Type B pancreatic cell (in vitro differentiated cells): ENCODE data around the gene RASL10B. TPM values are rescaled to one million over a fixed set of nuclear protein-coding genes. Genes with fewer than 3 reads are reported as not detected.

Experiments
- DNase-seq: peaks from one replicate; pipeline ENCODE4 v3.0.0; 2021; ENCODE audit warnings: mixed read lengths; ENCODE audit not compliant: unreplicated experiment; ENCODE audit errors: extremely low spot score
- H3K27ac Mint-ChIP-seq: 2 replicates; pipeline ENCODE4 v1.8.0; 2021; ENCODE audit warnings: mild to moderate bottlenecking, mixed read lengths
- H3K27me3 Mint-ChIP-seq: 2 replicates; pipeline ENCODE4 v1.8.0; 2021; ENCODE audit warnings: mixed read lengths
- H3K36me3 Mint-ChIP-seq: 2 replicates; pipeline ENCODE4 v1.8.0; 2021; ENCODE audit warnings: mixed read lengths
- H3K4me1 Mint-ChIP-seq: one replicate; pipeline ENCODE4 v1.8.0; 2021; ENCODE audit warnings: mixed read lengths; ENCODE audit not compliant: unreplicated experiment
- H3K4me3 Mint-ChIP-seq: 2 replicates; pipeline ENCODE4 v1.8.0; 2021; ENCODE audit warnings: mild to moderate bottlenecking, mixed read lengths
- H3K9me3 Mint-ChIP-seq: 2 replicates; pipeline ENCODE4 v1.8.0; 2021; ENCODE audit warnings: mixed read lengths
- total RNA-seq: library from RNA; stranded (reverse); gene quantifications from 2 replicates; pipeline ENCODE4 v1.2.1, GENCODE V29; 2021; ENCODE audit warnings: low replicate concordance
- TF ChIP-seq, protein P1 (sequence below): fragments of 200-600 bp; sonication (generic); conservative IDR thresholded peaks from 2 replicates; pipeline ENCODE4 v1.5.0; 2021; ENCODE audit warnings: antibody characterized with exemption, mild to moderate bottlenecking

RASL10B gene
- total RNA-seq, 1 donor from 2014 or later: 29.4 TPM

DNA sequence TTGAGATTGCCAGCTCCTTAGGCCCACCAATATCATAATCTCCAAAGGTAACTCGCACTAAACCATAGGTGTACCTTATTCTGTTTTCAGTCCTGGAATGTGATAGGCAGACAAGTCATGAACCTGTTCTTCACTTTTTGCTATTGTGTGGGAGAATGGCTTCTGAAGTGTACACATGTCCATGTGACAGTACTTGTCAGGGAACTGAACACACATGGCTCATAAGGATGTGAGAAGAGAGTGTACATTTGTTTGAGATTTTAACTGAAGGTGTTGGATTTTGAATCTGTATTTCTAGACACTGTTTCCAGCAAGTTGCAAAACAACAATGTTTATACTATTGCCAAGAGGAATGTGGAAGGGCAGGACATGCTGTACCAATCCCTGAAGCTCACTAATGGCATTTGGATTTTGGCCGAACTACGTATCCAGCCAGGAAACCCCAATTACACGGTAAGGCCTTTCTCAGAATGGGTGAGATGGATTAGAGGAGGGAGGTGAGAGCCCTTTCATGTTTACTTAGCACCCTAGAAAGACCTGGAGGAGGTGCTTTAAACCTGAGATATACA is 14.5 kb upstream of the RASL10B start:
- no peaks in the 10 kb centered on the region for H3K9me3 Mint-ChIP-seq
- no peaks in the 10 kb centered on the region for H3K27me3 Mint-ChIP-seq
- H3K27ac Mint-ChIP-seq: no peak overlapping the region
- H3K4me1 Mint-ChIP-seq: peaks cover 13% of the 10 kb centered on the region
- peaks cover 23% of the 10 kb centered on the region for H3K36me3 Mint-ChIP-seq
- no peak overlapping the region for H3K4me3 Mint-ChIP-seq
- DNase-seq: no peak
- TF ChIP-seq, protein P1, sequence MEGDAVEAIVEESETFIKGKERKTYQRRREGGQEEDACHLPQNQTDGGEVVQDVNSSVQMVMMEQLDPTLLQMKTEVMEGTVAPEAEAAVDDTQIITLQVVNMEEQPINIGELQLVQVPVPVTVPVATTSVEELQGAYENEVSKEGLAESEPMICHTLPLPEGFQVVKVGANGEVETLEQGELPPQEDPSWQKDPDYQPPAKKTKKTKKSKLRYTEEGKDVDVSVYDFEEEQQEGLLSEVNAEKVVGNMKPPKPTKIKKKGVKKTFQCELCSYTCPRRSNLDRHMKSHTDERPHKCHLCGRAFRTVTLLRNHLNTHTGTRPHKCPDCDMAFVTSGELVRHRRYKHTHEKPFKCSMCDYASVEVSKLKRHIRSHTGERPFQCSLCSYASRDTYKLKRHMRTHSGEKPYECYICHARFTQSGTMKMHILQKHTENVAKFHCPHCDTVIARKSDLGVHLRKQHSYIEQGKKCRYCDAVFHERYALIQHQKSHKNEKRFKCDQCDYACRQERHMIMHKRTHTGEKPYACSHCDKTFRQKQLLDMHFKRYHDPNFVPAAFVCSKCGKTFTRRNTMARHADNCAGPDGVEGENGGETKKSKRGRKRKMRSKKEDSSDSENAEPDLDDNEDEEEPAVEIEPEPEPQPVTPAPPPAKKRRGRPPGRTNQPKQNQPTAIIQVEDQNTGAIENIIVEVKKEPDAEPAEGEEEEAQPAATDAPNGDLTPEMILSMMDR: no peak

DNA sequence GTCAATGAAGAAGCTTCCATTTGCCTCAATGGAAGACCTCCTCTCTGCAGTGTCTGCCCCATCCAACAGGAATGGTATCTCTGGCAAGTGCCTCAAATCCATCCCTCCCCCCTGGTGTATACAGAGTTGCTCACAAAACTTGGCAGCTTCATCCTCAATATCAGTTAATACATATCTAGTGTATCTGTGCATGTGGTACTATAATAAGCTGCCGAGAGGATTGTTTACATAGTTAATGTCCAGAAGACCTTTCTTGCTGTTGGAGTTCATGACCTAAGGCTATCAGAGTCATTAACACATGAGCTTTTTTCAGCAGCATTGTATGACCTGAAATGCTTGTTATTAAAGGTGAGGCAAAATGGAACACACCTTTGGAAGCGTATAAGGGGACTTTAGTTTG is 14.0 kb upstream of the RASL10B start:
- no peak overlapping the region for H3K4me3 Mint-ChIP-seq
- H3K27ac Mint-ChIP-seq: no peak overlapping the region
- peaks cover 23% of the 10 kb centered on the region for H3K36me3 Mint-ChIP-seq
- no peaks in the 10 kb centered on the region for H3K27me3 Mint-ChIP-seq
- TF ChIP-seq, protein P1: no peak
- no peaks in the 10 kb centered on the region for H3K9me3 Mint-ChIP-seq
- no peak for DNase-seq
- H3K4me1 Mint-ChIP-seq: peaks cover 13% of the 10 kb centered on the region

DNA sequence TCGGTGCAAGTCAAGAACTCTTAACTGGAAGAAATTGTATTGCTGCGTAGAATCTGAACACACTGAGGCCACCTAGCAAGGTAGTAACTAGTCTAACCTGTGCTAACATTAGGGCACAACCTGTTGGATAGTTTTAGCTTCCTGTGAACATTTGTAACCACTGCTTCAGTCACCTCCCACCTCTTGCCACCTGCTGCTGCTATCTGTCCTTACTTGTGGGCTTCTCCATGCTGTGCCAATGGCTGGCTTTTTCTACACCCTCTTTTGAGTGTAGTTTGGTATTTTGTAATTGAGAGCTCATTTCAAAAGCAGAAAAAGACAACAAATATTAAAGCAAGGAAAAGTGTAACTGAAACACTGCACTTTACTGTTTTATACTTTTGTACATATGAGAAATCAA is 7.7 kb upstream of the RASL10B start:
- Mint-ChIP-seq H3K4me3 (no peak overlapping the region), H3K27me3 (no peaks in the 10 kb centered on the region), H3K4me1 (peaks cover 35% of the 10 kb centered on the region), H3K36me3 (peaks cover 28% of the 10 kb centered on the region), H3K27ac (no peak overlapping the region), H3K9me3 (no peaks in the 10 kb centered on the region)
- TF ChIP-seq, protein P1: no peak
- no peak for DNase-seq

DNA sequence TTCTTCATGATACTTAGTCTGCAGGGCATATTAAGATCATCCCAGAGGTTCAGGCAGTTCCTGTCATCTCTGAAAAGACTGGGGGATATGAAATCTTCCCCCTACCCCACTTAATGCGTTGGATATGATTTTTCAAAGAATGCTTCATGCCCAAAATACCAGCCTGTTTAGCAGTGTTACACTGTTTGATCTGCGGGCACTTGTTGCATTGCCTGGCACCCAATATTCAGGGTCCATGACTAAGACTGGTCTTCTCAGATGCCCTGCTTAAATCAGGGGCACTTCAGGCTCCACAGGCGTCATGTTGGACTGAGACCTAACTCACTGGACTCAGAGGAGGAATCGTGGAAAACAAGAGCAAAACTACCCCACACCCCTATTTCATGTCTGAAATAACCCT is 6.4 kb upstream of the RASL10B start:
- Mint-ChIP-seq H3K27ac (no peak overlapping the region), H3K4me3 (no peak overlapping the region), H3K36me3 (peaks cover 21% of the 10 kb centered on the region), H3K4me1 (peaks cover 44% of the 10 kb centered on the region), H3K27me3 (no peaks in the 10 kb centered on the region), H3K9me3 (no peaks in the 10 kb centered on the region)
- TF ChIP-seq, protein P1: no peak
- no peak for DNase-seq

DNA sequence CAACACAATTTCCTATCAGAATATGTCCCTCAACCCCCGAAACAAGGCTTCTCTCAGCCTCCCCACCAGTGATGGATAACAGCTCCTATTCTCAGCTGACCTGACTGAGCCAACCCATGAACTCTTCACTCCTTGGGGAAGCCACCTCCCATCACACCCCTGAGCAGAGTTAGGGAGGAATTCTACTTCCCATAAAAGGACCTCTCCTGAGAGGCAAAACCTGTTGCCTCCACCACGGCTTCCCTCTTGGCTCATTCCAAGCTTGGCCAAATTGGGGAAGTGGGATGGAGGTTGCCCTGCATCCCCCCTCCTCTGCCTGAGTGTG is 5.7 kb upstream of the RASL10B start:
- TF ChIP-seq, protein P1: no peak
- Mint-ChIP-seq H3K36me3 (peaks cover 17% of the 10 kb centered on the region), H3K4me1 (peaks cover 49% of the 10 kb centered on the region), H3K4me3 (peak overlapping the region; percentile 67), H3K27ac (peak overlapping the region; percentile 11), H3K27me3 (peaks cover 5% of the 10 kb centered on the region), H3K9me3 (no peaks in the 10 kb centered on the region)
- DNase-seq: no peak
